GM21619 (cell line): ENCODE results near the gene HAL.

Source experiments
- ATAC-seq: cut with Tn5 transposase; IDR thresholded peaks from one replicate; pipeline ENCODE4 v1.9.1; 2021; ENCODE audit not compliant: unreplicated experiment

Gene HAL

GRCh38 chr12:95996034-95996658 is at the start of gene HAL:
Gene HAL, minus strand, starts transcription at chr12:95996344. Its CDS starts 434 bp downstream, at chr12:95995910.
- ATAC-seq = no peak

- no peak for ATAC-seq
Measured at GRCh38 chr12:96045566-96045965, 49.4 kb upstream of the HAL start.

- no peak for ATAC-seq
Measured at GRCh38 chr12:96044943-96045290, 48.8 kb upstream of the HAL start.

GRCh38 chr12:96044017-96044942 is 48.1 kb upstream of the HAL start:
- ATAC-seq = no peak

GRCh38 chr12:96041181-96041580 is 45.0 kb upstream of the HAL start:
- ATAC-seq = no peak

GRCh38 chr12:96040305-96041133 is 44.4 kb upstream of the HAL start:
- ATAC-seq = no peak

- ATAC-seq = no peak
Measured at GRCh38 chr12:96039516-96039915, 43.4 kb upstream of the HAL start.

- no peak for ATAC-seq
Measured at GRCh38 chr12:96036765-96037455, 40.8 kb upstream of the HAL start.

GRCh38 chr12:96035283-96036236 is 39.4 kb upstream of the HAL start, which contains the start of gene LTA4H:
Gene LTA4H, minus strand, starts transcription at chr12:96035587. Its CDS starts 68 bp downstream, at chr12:96035519.
- peak; percentile 87 for ATAC-seq

GRCh38 chr12:96034621-96035282 is 38.6 kb upstream of the HAL start:
- ATAC-seq = peak; percentile 12

- no peak for ATAC-seq
Measured at GRCh38 chr12:96033549-96034389, 37.6 kb upstream of the HAL start.

GRCh38 chr12:96029826-96030225 is 33.7 kb upstream of the HAL start:
- no peak for ATAC-seq

GRCh38 chr12:96028538-96028937 is 32.4 kb upstream of the HAL start:
- no peak for ATAC-seq

GRCh38 chr12:96026331-96026730 is 30.2 kb upstream of the HAL start:
- no peak for ATAC-seq

- ATAC-seq = no peak
Measured at GRCh38 chr12:96025518-96025917, 29.4 kb upstream of the HAL start.

GRCh38 chr12:96020314-96021003 is 24.3 kb upstream of the HAL start:
- ATAC-seq = peak; percentile 94

- ATAC-seq = no peak
Measured at GRCh38 chr12:96015672-96016071, 19.5 kb upstream of the HAL start.
